GM04504 (cell line): ENCODE data around the gene MORN1.

Source experiments
- DNase-seq: peaks from one replicate; pipeline ENCODE4 v3.0.0-alpha.2; 2012; ENCODE audit warnings: low read depth

MORN1 gene

DNA sequence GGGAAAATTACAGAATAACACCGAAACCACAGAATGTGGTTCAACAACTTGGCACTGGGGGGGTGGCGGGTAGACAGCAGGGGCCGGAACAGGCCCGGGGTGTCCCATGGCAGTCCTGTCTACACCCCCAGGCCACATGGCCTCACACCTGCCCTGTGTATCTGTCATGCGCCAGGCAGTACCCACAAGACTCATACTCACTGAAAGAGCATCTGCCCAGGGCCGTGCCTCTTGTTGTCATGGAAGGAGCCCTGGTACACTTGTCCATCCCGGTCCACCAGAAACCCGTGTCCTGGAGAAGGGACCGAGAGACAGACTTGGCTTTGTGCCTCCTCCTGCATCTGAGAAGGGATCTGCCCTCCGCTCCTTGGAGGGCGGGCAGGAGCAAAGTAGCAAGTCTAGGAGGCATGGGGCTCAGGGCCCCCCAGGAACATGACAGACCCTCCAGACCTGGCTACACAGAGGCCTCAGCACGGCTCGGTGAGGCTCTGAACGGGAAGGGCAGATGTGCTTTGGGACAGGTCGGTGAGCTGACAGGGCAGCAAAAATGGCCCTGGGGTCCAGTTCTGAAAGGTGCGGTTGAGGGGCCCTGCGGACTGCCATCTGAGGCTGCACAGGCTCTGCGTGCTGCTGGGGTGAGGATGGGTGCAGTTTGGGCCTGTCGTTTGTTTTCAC lies 5.6 kb downstream of the MORN1 start:
- DNase-seq, result no peak

DNA sequence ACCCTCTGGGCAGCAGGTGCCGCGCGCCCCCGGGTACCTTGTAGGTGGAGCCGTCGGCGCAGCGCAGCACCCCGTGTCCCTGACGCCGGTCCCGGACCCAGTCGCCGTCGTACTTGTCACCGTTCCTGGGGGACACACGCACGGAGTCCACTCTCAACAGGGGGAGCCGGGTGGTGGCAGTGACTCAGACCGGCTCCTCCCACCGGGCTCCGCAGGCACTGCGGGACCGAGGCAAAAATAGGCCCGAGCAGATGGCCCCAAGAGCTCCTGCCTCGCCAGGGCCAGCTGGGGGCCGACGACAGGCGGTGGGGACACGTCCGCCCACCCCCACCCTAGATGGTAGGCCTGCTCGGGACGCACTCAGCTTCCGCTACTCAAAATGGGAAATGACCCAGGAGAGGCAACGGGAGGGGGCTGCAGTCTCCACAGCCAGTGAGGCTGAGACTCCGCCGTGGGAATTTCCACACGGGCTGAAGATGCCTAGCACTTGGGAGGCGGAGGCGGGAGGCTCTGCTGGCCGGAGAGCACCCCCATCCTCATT lies 6.3 kb downstream of the MORN1 start:
- no peak for DNase-seq

DNA sequence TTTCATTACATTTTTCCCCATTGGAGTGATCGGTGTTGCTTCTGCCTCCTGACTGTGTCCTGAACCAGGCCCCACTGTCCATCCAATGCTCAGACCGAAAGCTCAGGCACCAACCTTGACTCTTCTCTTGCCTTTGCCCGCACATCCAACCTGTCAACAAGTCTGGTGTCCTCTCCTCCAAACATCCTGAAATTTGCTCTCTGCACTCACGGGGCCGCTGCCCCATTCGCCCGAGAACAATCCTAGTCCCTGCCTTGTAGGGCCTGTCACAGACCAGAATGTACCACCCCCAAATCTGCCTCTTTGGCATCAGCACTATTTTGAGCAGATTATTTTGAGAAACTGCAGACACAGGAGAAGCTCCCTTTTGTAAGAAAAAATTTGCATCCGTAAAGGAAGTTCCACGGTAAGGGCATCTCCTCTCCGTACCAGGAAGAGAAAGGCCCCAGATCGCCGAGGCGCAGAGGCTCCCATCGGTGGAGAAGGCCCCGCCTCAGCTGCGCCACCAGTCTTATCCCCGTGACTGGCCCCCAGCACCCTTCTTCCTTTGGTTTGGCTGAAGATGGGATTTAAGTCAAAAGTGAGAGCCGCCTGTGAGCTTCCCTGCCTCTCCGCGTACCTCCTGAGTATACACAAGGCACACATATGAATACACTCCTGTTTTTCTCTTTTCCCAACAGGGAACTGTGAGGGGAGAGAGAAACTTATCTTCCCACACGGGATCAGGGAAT lies 7.1 kb downstream of the MORN1 start:
- DNase-seq, result no peak

- no peak for DNase-seq
These were observed 7.8 kb downstream of the MORN1 start for GRCh38 chr1:2383576-2383975.

- no peak for DNase-seq
These were observed 8.6 kb downstream of the MORN1 start for GRCh38 chr1:2382621-2383361.

- DNase-seq, result peak; percentile 53
These were observed 9.4 kb downstream of the MORN1 start for GRCh38 chr1:2381741-2382620.

GRCh38 chr1:2380816-2381591 lies 10.3 kb downstream of the MORN1 start:
- no peak for DNase-seq

GRCh38 chr1:2379733-2380404 lies 11.5 kb downstream of the MORN1 start:
- no peak for DNase-seq

GRCh38 chr1:2378956-2379732 lies 12.2 kb downstream of the MORN1 start:
- DNase-seq, result no peak

- DNase-seq, result no peak
These were observed 12.9 kb downstream of the MORN1 start for GRCh38 chr1:2378441-2378851.

DNA sequence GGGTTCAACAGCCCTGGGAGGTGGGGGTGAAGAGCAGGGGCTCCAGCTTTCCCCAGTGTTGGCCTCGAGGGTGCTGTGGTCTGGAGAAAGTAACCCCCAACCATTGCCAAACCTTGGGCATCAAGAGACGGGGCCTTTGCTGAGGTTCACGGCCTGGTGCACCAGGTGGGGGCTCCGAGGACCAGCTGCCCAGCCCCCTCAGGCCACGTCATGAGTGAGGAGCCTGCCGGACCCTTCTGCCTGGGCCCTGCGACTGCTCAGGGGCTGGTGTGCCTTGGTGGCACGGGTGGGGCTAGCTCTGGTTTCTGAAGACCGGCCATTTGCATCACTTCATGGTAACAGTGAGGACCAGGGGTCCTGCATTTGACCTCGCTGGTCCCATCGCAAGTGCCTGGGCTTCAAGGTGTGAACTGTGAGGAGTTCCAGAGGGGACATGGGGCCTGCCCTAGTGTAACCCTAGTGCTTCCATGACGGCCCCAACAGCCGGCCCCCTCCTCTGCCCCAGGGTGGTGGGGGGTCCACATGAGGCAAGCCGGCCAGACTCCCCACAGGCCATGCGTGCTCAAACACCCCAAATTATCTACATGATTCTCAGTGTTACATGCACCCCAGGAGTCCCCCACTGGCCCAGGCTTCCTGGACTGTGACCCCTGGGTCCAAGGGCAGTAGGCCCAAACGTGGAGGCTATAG lies 13.5 kb downstream of the MORN1 start:
- no peak for DNase-seq

DNA sequence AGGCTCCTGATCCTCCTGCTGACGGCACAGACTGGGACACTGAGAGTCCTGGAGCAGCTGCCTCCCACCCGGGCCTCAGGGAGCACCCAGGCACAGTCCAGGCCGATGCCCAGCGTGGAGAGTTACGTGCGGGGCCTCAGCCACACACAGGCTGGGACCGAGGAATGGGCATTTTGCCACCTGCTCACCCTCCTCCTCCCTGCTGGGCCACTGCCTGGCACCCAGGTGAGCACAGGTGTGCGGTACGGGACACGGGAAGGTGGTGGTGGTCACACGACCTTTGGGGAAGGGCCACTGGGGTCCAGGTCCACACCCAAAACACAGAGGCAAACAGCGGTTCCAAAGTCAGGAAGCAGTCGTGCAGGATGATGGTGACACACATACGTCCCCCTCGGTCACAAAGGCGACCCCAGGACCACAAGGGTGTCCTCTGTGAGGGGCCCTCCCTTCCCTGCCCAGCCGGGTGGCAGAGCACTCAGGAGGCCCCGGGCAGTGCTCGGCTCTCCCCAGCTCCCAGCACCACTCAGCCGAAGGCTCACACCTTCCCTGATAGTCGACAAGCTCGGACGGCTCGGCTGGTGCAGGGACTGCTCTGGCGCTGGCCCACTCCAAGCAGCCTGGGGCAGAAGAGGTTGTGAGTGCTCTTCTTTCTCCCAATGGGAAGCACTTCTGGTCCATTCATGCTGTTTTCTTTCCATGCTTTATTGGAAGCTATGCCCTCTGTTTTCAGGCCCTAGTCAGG lies 14.3 kb downstream of the MORN1 start:
- no peak for DNase-seq

- no peak for DNase-seq
These were observed 15.1 kb downstream of the MORN1 start for GRCh38 chr1:2376261-2376741.

DNA sequence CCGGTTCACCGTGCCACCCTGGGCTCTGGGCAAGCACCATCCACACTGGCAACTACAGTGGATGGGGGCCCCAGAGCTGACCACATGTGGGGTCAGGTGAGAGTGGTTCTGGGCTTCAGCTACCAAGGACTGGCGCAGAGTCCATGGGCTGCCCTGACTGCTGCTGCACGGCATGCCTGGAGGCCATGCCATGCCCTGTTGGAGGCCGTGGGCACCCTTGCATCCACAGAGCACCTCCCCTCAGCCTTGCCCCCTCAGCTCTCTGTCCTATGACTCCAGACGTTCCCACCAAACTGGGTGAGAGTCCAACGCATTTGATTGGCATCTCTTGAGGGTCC lies 15.5 kb downstream of the MORN1 start:
- DNase-seq, result no peak

DNA sequence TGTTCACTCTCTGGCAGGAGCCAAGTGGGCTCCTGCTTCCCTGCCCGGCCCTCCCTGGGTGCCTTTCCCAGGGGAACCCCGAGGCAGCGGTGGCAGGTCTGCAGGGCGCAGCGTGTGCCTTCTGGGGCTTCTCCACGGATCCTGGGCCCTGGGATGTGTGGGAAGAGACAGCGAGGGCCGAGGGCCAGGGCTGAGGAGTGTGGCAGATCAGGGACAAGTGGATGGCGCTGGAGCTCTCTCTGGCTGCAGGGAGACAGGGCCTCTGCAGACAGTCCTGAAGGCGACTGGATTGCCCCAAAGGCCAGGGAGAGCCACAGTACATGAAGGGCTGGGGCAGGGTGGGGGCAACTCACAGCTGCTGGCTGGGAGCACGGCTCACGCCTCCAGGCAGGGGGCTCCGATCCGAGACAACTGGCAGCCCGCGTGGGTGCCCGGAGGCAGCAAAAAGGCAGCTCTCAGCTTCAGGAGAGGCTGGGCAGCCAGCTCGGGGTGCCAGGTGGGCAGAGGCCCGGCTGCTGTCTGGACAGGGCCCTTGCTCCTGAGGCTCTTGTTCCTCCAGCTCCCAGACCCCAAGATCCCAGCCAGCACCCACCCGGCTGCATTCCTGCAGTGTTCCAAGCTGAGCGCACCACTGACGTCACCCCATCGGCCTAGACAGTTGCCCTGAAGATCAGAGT lies 16.0 kb downstream of the MORN1 start:
- no peak for DNase-seq

DNA sequence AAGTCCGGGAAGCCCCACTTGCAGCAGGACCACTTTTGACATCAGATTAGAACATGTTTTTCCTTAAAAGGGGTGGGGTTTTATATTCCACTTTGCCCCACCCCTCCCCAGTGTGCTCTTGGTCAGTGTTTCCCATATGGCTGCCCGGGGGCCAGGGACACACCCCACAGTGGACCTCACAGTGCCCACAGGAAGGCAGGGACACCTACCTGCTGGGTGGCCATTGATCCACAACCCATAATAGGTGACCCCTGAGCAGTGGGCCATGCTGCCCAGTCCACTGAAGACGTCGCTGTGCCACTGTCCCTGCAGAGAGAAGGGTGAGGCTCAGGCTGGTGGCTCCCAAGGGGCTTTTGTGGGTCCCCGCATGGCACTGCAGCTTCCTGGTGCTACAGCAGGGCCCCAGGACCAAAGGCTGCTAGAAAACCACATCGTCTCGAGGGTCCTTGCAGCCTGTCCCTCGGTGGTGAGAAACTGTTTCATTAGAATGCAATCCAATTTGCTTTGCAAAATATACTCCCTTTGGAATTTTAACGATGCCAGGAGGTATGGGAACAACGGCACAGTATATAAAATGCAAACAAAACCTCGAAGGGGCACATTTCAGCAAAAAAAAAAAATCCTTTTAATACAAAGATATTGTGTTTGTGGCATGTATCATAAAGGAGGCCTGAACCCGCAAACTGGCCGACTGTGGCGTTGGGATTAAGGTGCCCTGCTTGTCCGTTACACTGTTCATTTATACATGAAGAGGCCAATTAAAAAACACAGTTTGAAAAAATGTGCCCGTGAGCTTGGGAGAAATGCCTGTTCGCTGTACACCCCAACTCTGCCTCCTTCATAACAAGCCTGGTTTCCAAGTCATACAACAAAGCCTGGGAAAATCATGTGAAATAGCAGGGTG lies 16.9 kb downstream of the MORN1 start:
- DNase-seq, result no peak
